Putamen (tissue), 1 donor: ENCODE measurements around the gene TTLL10.

ENCODE experiments used
- DNase-seq: peaks from one replicate; pipeline ENCODE4 v3.0.0-alpha.2; 2016; ENCODE audit warnings: low spot score

TTLL10 gene

GRCh38 chr1:1236945-1237873 is 63.5 kb downstream of the TTLL10 start:
- no peak for DNase-seq

GRCh38 chr1:1237874-1238701 is 64.4 kb downstream of the TTLL10 start:
- no peak for DNase-seq

GRCh38 chr1:1238702-1239178 is 65.1 kb downstream of the TTLL10 start:
- no peak for DNase-seq

GRCh38 chr1:1239227-1239613 is 65.5 kb downstream of the TTLL10 start:
- DNase-seq = no peak

GRCh38 chr1:1239614-1240347 is 66.1 kb downstream of the TTLL10 start:
- DNase-seq = no peak

- no peak for DNase-seq
These were observed 66.7 kb downstream of the TTLL10 start for GRCh38 chr1:1240348-1240732.

GRCh38 chr1:1240822-1241587 is 67.3 kb downstream of the TTLL10 start:
- no peak for DNase-seq

- no peak for DNase-seq
These were observed 68.0 kb downstream of the TTLL10 start for GRCh38 chr1:1241588-1242219.

GRCh38 chr1:1242461-1243265 is 69.0 kb downstream of the TTLL10 start:
- DNase-seq = no peak

- no peak for DNase-seq
These were observed 69.6 kb downstream of the TTLL10 start for GRCh38 chr1:1243266-1243660.

GRCh38 chr1:1243807-1244191 is 70.1 kb downstream of the TTLL10 start:
- DNase-seq = no peak

GRCh38 chr1:1244192-1244811 is 70.6 kb downstream of the TTLL10 start:
- no peak for DNase-seq

GRCh38 chr1:1245178-1245816 is 71.6 kb downstream of the TTLL10 start:
- DNase-seq = no peak

GRCh38 chr1:1245817-1246576 is 72.3 kb downstream of the TTLL10 start:
- no peak for DNase-seq

GRCh38 chr1:1246577-1247340 is 73.1 kb downstream of the TTLL10 start, which contains the start of gene C1QTNF12:
Gene C1QTNF12, minus strand, starts transcription at chr1:1246722. Its CDS starts 32 bp downstream, at chr1:1246690.
- DNase-seq = no peak

- DNase-seq = no peak
These were observed 73.7 kb downstream of the TTLL10 start for GRCh38 chr1:1247341-1247913.
